WERI-Rb-1 (cell line): Measurements from ENCODE around the gene HCRTR1.

Experiments used
- DNase-seq: peaks from one replicate; pipeline ENCODE4 v3.0.0-alpha.2; 2020
- H3K27ac ChIP-seq: fragments of 250-450 bp; sonication (Bioruptor Pico); 2 replicates; pipeline ENCODE4 v1.5.1; 2020; ENCODE audit warnings: mild to moderate bottlenecking, moderate library complexity
- H3K27me3 ChIP-seq: fragments of 250-450 bp; sonication (Bioruptor Pico); 2 replicates; pipeline ENCODE4 v1.5.1; 2021; ENCODE audit warnings: mild to moderate bottlenecking, low read depth, moderate library complexity; ENCODE audit not compliant: insufficient read depth, severe bottlenecking
- H3K36me3 ChIP-seq: fragments of 250-450 bp; sonication (Bioruptor Pico); 2 replicates; pipeline ENCODE4 v1.5.1; 2020; ENCODE audit warnings: mild to moderate bottlenecking, moderate library complexity
- H3K4me3 ChIP-seq: 2 replicates; pipeline ENCODE4 v1.5.1; 2011; ENCODE audit warnings: low read depth, mild to moderate bottlenecking, control low read depth, low read length
- H3K9me3 ChIP-seq: fragments of 250-450 bp; sonication (Bioruptor Pico); 2 replicates; pipeline ENCODE4 v1.5.1; 2021; ENCODE audit warnings: mild to moderate bottlenecking, moderate library complexity; ENCODE audit not compliant: severe bottlenecking
- CTCF ChIP-seq: IDR thresholded peaks from 2 replicates; pipeline ENCODE4 v1.5.1; 2011; ENCODE audit warnings: low read depth, mild to moderate bottlenecking, control low read depth, inconsistent platforms, low read length

HCRTR1 gene

GRCh38 chr1:31673433-31673832, 55.9 kb downstream of the HCRTR1 start:
- peak overlapping the region; percentile 91 for H3K27ac ChIP-seq
- TF ChIP-seq CTCF = no peak
- no peak for DNase-seq
- no peak overlapping the region for H3K4me3 ChIP-seq
- H3K27me3 ChIP-seq = no peaks in the 10 kb centered on the region
- H3K9me3 ChIP-seq = no peaks in the 10 kb centered on the region
- no peaks in the 10 kb centered on the region; the same call in 1 of the 2 replicates for H3K36me3 ChIP-seq

GRCh38 chr1:31674626-31675025, 57.1 kb downstream of the HCRTR1 start:
- Histone ChIP-seq H3K27me3 (no peaks in the 10 kb centered on the region), H3K4me3 (no peak overlapping the region), H3K36me3 (no peaks in the 10 kb centered on the region; the same call in 1 of the 2 replicates), H3K9me3 (no peaks in the 10 kb centered on the region), H3K27ac (peak overlapping the region; percentile 91)
- DNase-seq = no peak
- TF ChIP-seq CTCF = no peak

GRCh38 chr1:31675161-31675560, 57.7 kb downstream of the HCRTR1 start:
- peak overlapping the region; percentile 11 for H3K27ac ChIP-seq
- no peak for TF ChIP-seq CTCF
- H3K36me3 ChIP-seq = no peaks in the 10 kb centered on the region; the same call in 1 of the 2 replicates
- H3K9me3 ChIP-seq = no peaks in the 10 kb centered on the region
- no peaks in the 10 kb centered on the region for H3K27me3 ChIP-seq
- DNase-seq = no peak
- no peak overlapping the region for H3K4me3 ChIP-seq

- TF ChIP-seq CTCF = no peak
- DNase-seq = no peak
- Histone ChIP-seq H3K36me3 (no peaks in the 10 kb centered on the region; the same call in 1 of the 2 replicates), H3K9me3 (no peaks in the 10 kb centered on the region), H3K27ac (no peak overlapping the region; the same call in 1 of the 2 replicates), H3K4me3 (no peak overlapping the region), H3K27me3 (no peaks in the 10 kb centered on the region)
Observed at GRCh38 chr1:31675756-31676155, 58.3 kb downstream of the HCRTR1 start.
